ENCODE data around the gene RPLP2.

The RPLP2 gene

DNA sequence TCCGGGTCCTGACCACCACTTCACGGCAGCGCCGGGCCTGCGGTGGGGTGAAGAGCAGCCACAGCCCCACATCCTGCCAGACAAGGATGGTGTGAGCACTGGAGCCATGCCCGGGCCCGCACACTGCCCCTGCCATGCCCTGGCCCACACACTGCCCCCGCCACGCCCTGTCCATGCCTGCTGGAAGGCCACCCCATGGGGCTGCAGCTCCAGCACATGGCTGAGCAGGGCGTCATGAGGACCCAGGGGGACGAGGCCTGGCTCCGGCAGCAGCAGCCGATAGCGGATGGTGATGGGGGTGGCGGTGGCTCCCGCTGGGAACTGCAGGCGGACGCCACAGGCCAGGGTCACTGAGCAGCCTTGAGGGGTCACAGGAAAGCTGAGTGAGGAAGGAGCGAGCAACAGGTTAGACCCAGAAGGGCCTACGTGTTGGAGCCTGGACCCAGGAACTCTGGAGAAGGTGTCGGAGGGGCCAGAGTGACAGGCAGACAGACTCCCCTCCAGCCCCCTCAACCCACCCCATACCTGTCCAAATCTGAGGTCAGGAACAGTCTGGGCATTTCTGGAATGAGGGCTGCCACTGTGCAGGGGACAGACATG is 7.6 kb upstream of the RPLP2 start:
- Mint-ChIP-seq H3K4me3 (peak overlapping the region; percentile 34), H3K4me1 (peaks cover 10% of the 10 kb centered on the region), H3K27ac (no peak overlapping the region), H3K9me3 (no peaks in the 10 kb centered on the region), H3K27me3 (no peaks in the 10 kb centered on the region), H3K36me3 (peaks cover 2% of the 10 kb centered on the region)
- ATAC-seq (ENCODE audit: low read depth) = no peak
- DNase-seq (ENCODE audit: low spot score in 2 of 2) = no peak

GRCh38 chr11:802693-803466 is 6.9 kb upstream of the RPLP2 start:
- ATAC-seq (ENCODE audit: low read depth) (no peak), DNase-seq (ENCODE audit: low spot score in 2 of 2) (no peak)
- H3K9me3 Mint-ChIP-seq = no peaks in the 10 kb centered on the region
- peaks cover 12% of the 10 kb centered on the region for H3K4me1 Mint-ChIP-seq
- H3K36me3 Mint-ChIP-seq = peaks cover 2% of the 10 kb centered on the region
- no peak overlapping the region for H3K27ac Mint-ChIP-seq
- H3K4me3 Mint-ChIP-seq = peak overlapping the region; percentile 11
- no peaks in the 10 kb centered on the region for H3K27me3 Mint-ChIP-seq

- no peaks in the 10 kb centered on the region for H3K27me3 Mint-ChIP-seq
- ATAC-seq (ENCODE audit: low read depth) = no peak
- H3K36me3 Mint-ChIP-seq = peaks cover 2% of the 10 kb centered on the region
- H3K27ac Mint-ChIP-seq = no peak overlapping the region
- H3K4me3 Mint-ChIP-seq = peak overlapping the region; percentile 79
- H3K9me3 Mint-ChIP-seq = no peaks in the 10 kb centered on the region
- H3K4me1 Mint-ChIP-seq = peaks cover 13% of the 10 kb centered on the region
- no peak for DNase-seq (ENCODE audit: low spot score in 2 of 2)
Observed at GRCh38 chr11:803467-803742, 6.4 kb upstream of the RPLP2 start.

DNA sequence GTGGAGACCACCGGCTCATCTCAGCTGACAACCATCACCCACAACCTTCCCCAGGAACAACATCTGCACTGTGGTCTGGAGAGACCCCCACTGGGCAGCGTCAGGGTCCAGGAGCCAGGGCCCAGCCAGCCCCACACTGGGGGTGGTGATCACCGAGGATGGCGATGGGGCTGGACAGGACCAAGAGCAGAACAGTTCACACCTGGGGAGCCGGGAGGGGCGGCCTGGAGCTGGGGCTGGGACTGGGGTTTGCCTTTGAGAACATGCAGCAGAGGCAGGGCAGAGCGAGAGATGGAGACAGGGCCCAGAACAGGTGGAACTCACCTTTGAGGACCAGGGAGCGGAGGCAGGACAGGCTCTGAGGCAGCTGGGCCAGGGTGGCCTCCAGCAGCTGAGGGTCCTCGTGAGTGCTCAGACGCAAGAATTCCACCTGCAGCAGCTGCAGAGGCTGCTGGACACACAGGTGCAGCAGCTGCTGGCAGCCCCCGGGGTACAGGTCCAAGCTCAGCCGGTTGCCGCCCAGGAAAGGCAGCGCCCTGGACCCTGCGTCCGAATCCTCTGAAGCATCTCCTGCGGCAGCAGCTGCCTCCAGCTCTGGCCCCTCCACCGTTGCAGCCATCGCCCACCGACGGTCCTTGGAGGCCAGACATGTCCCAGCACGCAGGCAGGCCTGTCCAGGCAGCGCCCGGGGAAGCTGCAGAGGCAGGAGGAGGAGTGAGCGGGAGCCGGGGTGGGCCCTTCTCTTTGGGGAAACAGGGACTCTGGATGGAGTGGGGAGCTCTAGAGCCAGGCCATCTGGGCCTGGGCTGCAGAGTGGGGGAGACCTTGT is 5.8 kb upstream of the RPLP2 start:
- Mint-ChIP-seq H3K27ac (peak overlapping the region; percentile 62), H3K9me3 (no peaks in the 10 kb centered on the region), H3K4me1 (peaks cover 15% of the 10 kb centered on the region), H3K36me3 (peaks cover 2% of the 10 kb centered on the region), H3K4me3 (peak overlapping the region; percentile 79), H3K27me3 (no peaks in the 10 kb centered on the region)
- DNase-seq (ENCODE audit: low spot score in 2 of 2) (no peak), ATAC-seq (ENCODE audit: low read depth) (no peak)

DNA sequence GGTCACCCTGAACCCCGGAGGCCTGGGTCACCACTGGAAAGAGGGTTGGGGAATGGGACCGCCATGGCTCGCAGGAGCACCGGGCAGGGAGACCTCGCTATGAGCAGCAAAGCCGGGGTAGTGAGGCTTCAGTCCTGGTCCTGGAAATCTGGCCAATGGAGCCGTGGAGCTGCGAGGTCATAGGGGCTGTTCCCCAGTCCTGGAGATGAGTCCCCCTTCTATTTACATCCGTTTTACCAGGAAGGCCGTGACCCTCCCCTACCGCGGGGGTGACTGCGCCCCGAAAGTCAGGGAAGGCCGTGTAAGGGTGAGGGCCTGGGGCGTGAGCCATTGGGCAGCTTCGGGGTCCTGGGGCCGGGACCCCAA is 5.2 kb upstream of the RPLP2 start:
- Mint-ChIP-seq H3K4me1 (peaks cover 16% of the 10 kb centered on the region), H3K27ac (peak overlapping the region; percentile 62), H3K9me3 (no peaks in the 10 kb centered on the region), H3K27me3 (no peaks in the 10 kb centered on the region), H3K36me3 (peaks cover 2% of the 10 kb centered on the region), H3K4me3 (peak overlapping the region; percentile 79)
- no peak for ATAC-seq (ENCODE audit: low read depth)
- DNase-seq (ENCODE audit: low spot score in 2 of 2) = no peak

DNA sequence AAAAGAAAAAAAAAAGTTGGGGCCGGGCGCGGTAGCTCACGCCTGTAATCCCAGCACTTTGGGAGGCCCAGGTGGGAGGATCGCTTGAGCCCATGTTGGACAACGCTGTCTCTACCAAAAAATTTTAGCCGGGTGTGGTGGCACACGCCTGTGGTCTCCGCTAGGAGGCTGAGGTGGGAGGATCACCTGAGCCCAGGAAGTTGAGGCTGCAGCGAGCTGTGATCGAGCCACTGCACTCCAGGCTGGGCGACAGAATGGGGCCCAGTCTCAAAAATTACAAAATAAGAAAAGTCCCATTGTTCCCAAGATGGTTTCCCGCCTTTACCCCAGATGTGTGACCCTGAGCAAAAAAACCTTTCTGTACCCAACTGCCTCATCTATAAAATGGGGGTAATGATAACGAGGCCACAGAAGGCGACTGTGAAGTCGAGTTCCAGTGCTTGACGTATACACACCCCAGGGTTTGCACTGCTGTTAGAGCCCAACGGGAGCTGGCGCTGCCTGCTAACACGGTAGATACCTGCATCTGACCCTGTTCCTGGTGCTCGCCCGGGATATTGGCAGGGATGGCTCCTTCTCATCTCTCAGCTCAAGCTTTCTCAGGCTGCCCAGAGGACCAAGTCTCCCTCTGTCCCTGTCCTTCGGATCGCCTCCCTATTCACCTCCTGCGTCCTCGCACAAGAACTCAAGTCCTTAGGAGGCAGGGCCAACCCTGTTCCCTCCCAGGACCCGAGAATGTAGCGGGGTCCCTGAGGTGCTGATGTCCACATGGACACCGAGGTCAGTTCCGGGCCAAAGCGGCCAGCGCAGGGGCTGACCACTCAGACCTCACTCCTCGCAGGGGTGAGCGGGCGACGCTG is 1.1 kb upstream of the RPLP2 start:
- H3K27ac Mint-ChIP-seq = peak overlapping the region; percentile 96
- no peak for ATAC-seq (ENCODE audit: low read depth)
- DNase-seq (ENCODE audit: low spot score in 2 of 2) = no peak
- H3K4me3 Mint-ChIP-seq = peak overlapping the region; percentile 94
- no peaks in the 10 kb centered on the region for H3K9me3 Mint-ChIP-seq
- no peaks in the 10 kb centered on the region for H3K27me3 Mint-ChIP-seq
- H3K36me3 Mint-ChIP-seq = peaks cover 5% of the 10 kb centered on the region
- H3K4me1 Mint-ChIP-seq = peaks cover 21% of the 10 kb centered on the region

GRCh38 chr11:810040-810567 is 337 bp downstream of the RPLP2 start:
- Mint-ChIP-seq H3K9me3 (no peaks in the 10 kb centered on the region), H3K27ac (peak overlapping the region; percentile 96), H3K4me1 (peaks cover 18% of the 10 kb centered on the region), H3K4me3 (peak overlapping the region; percentile 94), H3K36me3 (peaks cover 8% of the 10 kb centered on the region), H3K27me3 (no peaks in the 10 kb centered on the region)
- no peak for DNase-seq (ENCODE audit: low spot score in 2 of 2)
- ATAC-seq (ENCODE audit: low read depth) = peak; percentile 13

GRCh38 chr11:811446-812245 is 1.9 kb downstream of the RPLP2 start:
- no peak for ATAC-seq (ENCODE audit: low read depth)

GRCh38 chr11:812390-812789 is 2.6 kb downstream of the RPLP2 start:
- H3K4me3 Mint-ChIP-seq = no peak overlapping the region
- DNase-seq (ENCODE audit: low spot score in 2 of 2) (no peak), ATAC-seq (ENCODE audit: low read depth) (no peak)
- no peaks in the 10 kb centered on the region for H3K9me3 Mint-ChIP-seq
- H3K27ac Mint-ChIP-seq = peak overlapping the region; percentile 31
- H3K36me3 Mint-ChIP-seq = peaks cover 8% of the 10 kb centered on the region
- no peaks in the 10 kb centered on the region for H3K27me3 Mint-ChIP-seq
- H3K4me1 Mint-ChIP-seq = peaks cover 13% of the 10 kb centered on the region

More at GRCh38 chr11:811446-812245, 1.9 kb downstream of the RPLP2 start:
- H3K27me3 Mint-ChIP-seq = no peaks in the 10 kb centered on the region
- peaks cover 8% of the 10 kb centered on the region for H3K36me3 Mint-ChIP-seq
- no peaks in the 10 kb centered on the region for H3K9me3 Mint-ChIP-seq
- H3K27ac Mint-ChIP-seq = peak overlapping the region; percentile 60
- H3K4me1 Mint-ChIP-seq = peaks cover 13% of the 10 kb centered on the region
- no peak for DNase-seq (ENCODE audit: low spot score in 2 of 2)
- H3K4me3 Mint-ChIP-seq = peak overlapping the region; percentile 94

GRCh38 chr11:813072-813455 is 3.3 kb downstream of the RPLP2 start:
- DNase-seq (ENCODE audit: low spot score in 2 of 2) (no peak), ATAC-seq (ENCODE audit: low read depth) (no peak)
- Mint-ChIP-seq H3K4me1 (peaks cover 10% of the 10 kb centered on the region), H3K9me3 (no peaks in the 10 kb centered on the region), H3K27ac (no peak overlapping the region), H3K36me3 (peaks cover 8% of the 10 kb centered on the region), H3K27me3 (no peaks in the 10 kb centered on the region), H3K4me3 (no peak overlapping the region)

- Mint-ChIP-seq H3K36me3 (peaks cover 8% of the 10 kb centered on the region), H3K4me1 (peaks cover 11% of the 10 kb centered on the region), H3K27me3 (no peaks in the 10 kb centered on the region), H3K4me3 (no peak overlapping the region), H3K27ac (no peak overlapping the region), H3K9me3 (no peaks in the 10 kb centered on the region)
- DNase-seq (ENCODE audit: low spot score in 2 of 2) (no peak), ATAC-seq (ENCODE audit: low read depth) (no peak)
Observed at GRCh38 chr11:813456-814096, 3.8 kb downstream of the RPLP2 start.

DNA sequence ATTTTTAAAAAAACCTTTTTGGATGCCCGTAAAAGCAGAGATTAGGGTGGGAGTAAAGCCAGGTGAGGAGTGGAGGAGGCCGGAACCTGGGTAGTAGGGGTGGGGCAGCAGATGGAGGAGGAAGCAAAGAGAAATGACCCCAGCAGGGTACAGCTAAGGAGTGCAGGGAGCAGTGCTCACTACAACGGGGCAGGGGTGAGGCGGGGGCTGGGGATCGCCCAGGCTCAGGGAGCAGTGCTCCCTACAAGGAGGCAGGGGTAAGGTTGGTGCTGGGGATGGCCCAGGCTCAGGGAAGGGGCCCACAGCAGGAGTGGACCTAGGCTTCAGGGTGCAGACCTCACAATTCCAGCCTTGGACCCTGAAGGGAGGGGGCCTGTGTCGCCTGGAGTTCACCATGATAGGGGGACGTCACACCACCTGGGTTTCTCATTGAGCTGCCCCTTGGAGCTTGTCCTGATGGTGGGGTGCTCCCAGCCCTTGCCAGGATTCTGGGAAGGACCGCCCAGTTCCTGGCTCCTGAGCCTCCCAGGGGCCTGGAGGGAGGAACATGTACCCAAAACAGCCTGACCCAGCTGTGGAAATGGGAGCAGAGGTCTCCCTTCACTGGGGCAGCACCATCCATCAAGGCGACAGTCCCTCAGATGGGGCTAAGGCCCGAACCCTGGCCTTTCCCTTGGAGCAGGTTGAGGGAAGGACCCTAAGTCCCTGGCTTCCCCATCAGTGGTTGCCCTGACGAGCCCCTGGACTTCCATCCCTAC is 6.1 kb downstream of the RPLP2 start:
- no peak overlapping the region for H3K27ac Mint-ChIP-seq
- DNase-seq (ENCODE audit: low spot score in 2 of 2) (no peak), ATAC-seq (ENCODE audit: low read depth) (no peak)
- H3K36me3 Mint-ChIP-seq = peaks cover 8% of the 10 kb centered on the region
- peaks cover 12% of the 10 kb centered on the region for H3K4me1 Mint-ChIP-seq
- H3K9me3 Mint-ChIP-seq = no peaks in the 10 kb centered on the region
- no peaks in the 10 kb centered on the region for H3K27me3 Mint-ChIP-seq
- no peak overlapping the region for H3K4me3 Mint-ChIP-seq

All from memory B cell (primary cell).